SK-N-SH (cell line): ENCODE data around the gene DAPK3. TPM values are rescaled to one million over a fixed set of nuclear protein-coding genes. Genes with fewer than 3 reads are reported as not detected.

ENCODE experiments used
- CTCF ChIA-PET: fragments of 300-600, 350-600 bp; formaldehyde crosslinking; extraction: SDS; loops from one replicate; lab custom pipeline; 2021; lab: Yijun Ruan, JAX
- POLR2A ChIA-PET: fragments of 350-600 bp; sonication (Branson Sonifier 250); formaldehyde crosslinking; extraction: SDS; loops from one replicate; lab custom pipeline; 2020; ENCODE audit warnings: antibody characterized with exemption, inconsistent platforms; lab: Yijun Ruan, JAX
- DNase-seq: peaks from one replicate; pipeline ENCODE4 v3.0.0; 2012
- H2AFZ ChIP-seq: fragments of 200-600 bp; sonication (generic); 2 replicates; pipeline ENCODE4 v1.8.1; 2016; ENCODE audit warnings: antibody characterized with exemption, mild to moderate bottlenecking, low read depth
- H3F3A ChIP-seq: fragments of 200-600 bp; sonication (generic); replicated peaks from 2 replicates; pipeline ENCODE3; 2016; ENCODE audit warnings: antibody characterized with exemption, mild to moderate bottlenecking; ENCODE audit not compliant: insufficient read depth
- H3K27ac ChIP-seq, 2 experiments: fragments of 200-500 bp in 1 of 2; fragments of 200-600 bp in 1 of 2; sonication (Bioruptor generic) in 1 of 2; sonication (generic), shearing (Covaris generic) in 1 of 2; 2 replicates each; pipeline versions ENCODE4 v1.5.1 to v1.6.1; 2014 to 2016; ENCODE audit warnings: low read depth in 2 of 2, inconsistent platforms in 1 of 2, low read length in 1 of 2, mild to moderate bottlenecking in 1 of 2, mixed read lengths in 1 of 2
- H3K27me3 ChIP-seq: fragments of 200-600 bp; sonication (generic), shearing (Covaris generic); 2 replicates; pipeline ENCODE4 v1.6.1; 2016; ENCODE audit warnings: mixed run types; ENCODE audit not compliant: insufficient read depth
- H3K36me3 ChIP-seq, 2 experiments: fragments of 200-500 bp in 1 of 2; fragments of 200-600 bp in 1 of 2; sonication (Bioruptor generic) in 1 of 2; sonication (generic) in 1 of 2; replicated peaks in 1 of 2; 2 replicates each; pipeline versions ENCODE3 to v1.5.1; 2014 to 2016; ENCODE audit warnings: low read length in 1 of 2, mild to moderate bottlenecking in 1 of 2; ENCODE audit not compliant: insufficient read depth in 2 of 2, control insufficient read depth in 1 of 2
- H3K4me1 ChIP-seq, 2 experiments: fragments of 200-500 bp in 1 of 2; fragments of 200-600 bp in 1 of 2; sonication (Bioruptor generic) in 1 of 2; sonication (generic), shearing (Covaris generic) in 1 of 2; 2 replicates each; pipeline versions ENCODE4 v1.5.1 to v1.6.1; 2014 to 2016; ENCODE audit warnings: low read depth in 1 of 2, low read length in 1 of 2, mixed run types in 1 of 2; ENCODE audit not compliant: insufficient read depth in 2 of 2, control insufficient read depth in 1 of 2
- H3K4me2 ChIP-seq: fragments of 200-600 bp; sonication (generic), shearing (Covaris generic); 2 replicates; pipeline ENCODE4 v1.6.1; 2017; ENCODE audit warnings: mixed run types
- H3K4me3 ChIP-seq, 2 experiments: fragments of 200-500 bp in 1 of 2; fragments of 200-600 bp in 1 of 2; sonication (Bioruptor generic) in 1 of 2; sonication (generic), shearing (Covaris generic) in 1 of 2; 2 replicates each; pipeline versions ENCODE4 v1.5.1 to v1.8.1; 2014 to 2016; ENCODE audit warnings: low read depth in 2 of 2, inconsistent platforms in 1 of 2, low read length in 1 of 2, mild to moderate bottlenecking in 1 of 2, mixed read lengths in 1 of 2, moderate library complexity in 1 of 2
- H3K79me2 ChIP-seq: fragments of 200-600 bp; sonication (generic); 2 replicates; pipeline ENCODE4 v1.8.1; 2017; ENCODE audit warnings: mild to moderate bottlenecking; ENCODE audit not compliant: insufficient read depth
- H3K9ac ChIP-seq: fragments of 200-600 bp; sonication (generic); 2 replicates; pipeline ENCODE4 v1.6.1; 2017; ENCODE audit warnings: mixed run types
- H3K9me2 ChIP-seq: fragments of 200-600 bp; sonication (generic); 2 replicates; pipeline ENCODE4 v1.6.1; 2017; ENCODE audit warnings: mixed run types
- H3K9me3 ChIP-seq: fragments of 200-600 bp; sonication (generic); 2 replicates; pipeline ENCODE4 v1.6.1; 2017; ENCODE audit warnings: mixed run types, mild to moderate bottlenecking, moderate library complexity
- H4K20me1 ChIP-seq: fragments of 200-600 bp; sonication (generic); 2 replicates; pipeline ENCODE4 v1.6.1; 2017; ENCODE audit warnings: mild to moderate bottlenecking, mixed run types; ENCODE audit not compliant: insufficient read depth
- ELF1 ChIP-seq: IDR thresholded peaks from 2 replicates; pipeline ENCODE4 v1.4.0; 2012
- EP300 ChIP-seq, 2 experiments: IDR thresholded peaks; 2 replicates each; pipeline versions ENCODE4 v1.4.0 to v1.6.1; 2012; ENCODE audit warnings: borderline replicate concordance in 1 of 2, low read depth in 1 of 2, low read length in 1 of 2
- EZH2phosphoT487 ChIP-seq: fragments of 200-600 bp; sonication (generic); IDR thresholded peaks from 2 replicates; pipeline ENCODE4 v1.6.1; 2017; ENCODE audit warnings: low read depth, mixed run types, mild to moderate bottlenecking, antibody characterized with exemption, moderate library complexity, borderline replicate concordance
- FOSL2 ChIP-seq: IDR thresholded peaks from 2 replicates; pipeline ENCODE4 v1.4.0; 2012; ENCODE audit warnings: low read depth, mild to moderate bottlenecking, moderate library complexity, borderline replicate concordance
- FOXJ3 ChIP-seq: sonication (generic); formaldehyde crosslinking; IDR thresholded peaks from 2 replicates; pipeline ENCODE4 v1.5.1; 2020; ENCODE audit warnings: mild to moderate bottlenecking, missing genetic modification reagents
- FOXM1 ChIP-seq: IDR thresholded peaks from 2 replicates; pipeline ENCODE4 v1.4.0; 2012; ENCODE audit warnings: low read depth, mild to moderate bottlenecking
- GABPA ChIP-seq: IDR thresholded peaks from 2 replicates; pipeline ENCODE4 v1.4.0; 2012; ENCODE audit warnings: low read depth, mild to moderate bottlenecking
- GATA2 ChIP-seq: sonication (generic); formaldehyde crosslinking; IDR thresholded peaks from 2 replicates; pipeline ENCODE4 v1.5.0; 2020; ENCODE audit warnings: mild to moderate bottlenecking, missing genetic modification reagents
- IRF3 ChIP-seq: fragments of 150-350 bp; IDR thresholded peaks from 2 replicates; pipeline ENCODE4 v1.6.1; 2016; ENCODE audit warnings: mild to moderate bottlenecking, low read depth, low read length
- JUND ChIP-seq: IDR thresholded peaks from 2 replicates; pipeline ENCODE4 v1.4.0; 2012
- MEF2A ChIP-seq: IDR thresholded peaks from 2 replicates; pipeline ENCODE4 v1.4.0; 2012; ENCODE audit warnings: low read depth, borderline replicate concordance
- RFX5 ChIP-seq: IDR thresholded peaks from 2 replicates; pipeline ENCODE4 v1.6.1; 2012; ENCODE audit warnings: mild to moderate bottlenecking, improper control_type of control experiment, low read length
- SIN3A ChIP-seq: IDR thresholded peaks from 2 replicates; pipeline ENCODE4 v1.6.1; 2012; ENCODE audit warnings: low read depth, mild to moderate bottlenecking, low read length, moderate library complexity, borderline replicate concordance
- SMC3 ChIP-seq: IDR thresholded peaks from 2 replicates; pipeline ENCODE4 v1.6.1; 2012; ENCODE audit warnings: low read depth, low read length, improper control_type of control experiment
- TAF1 ChIP-seq: IDR thresholded peaks from 2 replicates; pipeline ENCODE4 v1.6.1; 2012; ENCODE audit warnings: low read depth, mild to moderate bottlenecking, low read length, moderate library complexity, borderline replicate concordance
- USF1 ChIP-seq: IDR thresholded peaks from 2 replicates; pipeline ENCODE4 v1.4.0; 2012; ENCODE audit warnings: low read depth, borderline replicate concordance
- USF2 ChIP-seq: fragments of 150-350 bp; IDR thresholded peaks from 2 replicates; pipeline ENCODE4 v1.6.1; 2017; ENCODE audit warnings: antibody characterized with exemption, low read length, low read depth, borderline replicate concordance
- WGBS: methylation state at CpG from one replicate; pipeline ENCODE4 v1.1.6; 2017; ENCODE audit warnings: low lambda C conversion rate; 5-methylcytosine and 5-hydroxymethylcytosine counted together
- polyA plus RNA-seq, 3 experiments: library from polyadenylated mRNA; depleted of rRNA; stranded (reverse); fragments of >200 nt; gene quantifications; 2 replicates each; pipeline ENCODE4 v1.2.3, GENCODE V29; 2012

The DAPK3 gene
- polyA plus RNA-seq, 1 of the 3 experiments (the other 2 are of a cell fraction): 142 TPM

GRCh38 chr19:4012975-4013634 lies 42.2 kb upstream of the DAPK3 start:
- H3K4me3 ChIP-seq: no peak overlapping the region
- no peak overlapping the region for H3K27ac ChIP-seq
- no peaks in the 10 kb centered on the region for H3F3A ChIP-seq
- peaks cover 90% of the 10 kb centered on the region for H4K20me1 ChIP-seq
- H3K9me2 ChIP-seq: no peaks in the 10 kb centered on the region
- DNase-seq: peak; percentile 6
- H3K4me2 ChIP-seq: no peak overlapping the region
- TF ChIP-seq USF1: no peak
- no peak for TF ChIP-seq FOSL2
- no peak for TF ChIP-seq GATA2 (CRISPR knock-in tag)
- no peak for TF ChIP-seq TAF1
- no peak for TF ChIP-seq EP300 (IDR thresholded peaks at IDR 0.05; ENCODE audit: borderline replicate concordance in 1 of 2, low read depth in 1 of 2, low read length in 1 of 2)
- no peak for TF ChIP-seq FOXM1
- no peak for TF ChIP-seq EZH2phosphoT487
- no peak for TF ChIP-seq GABPA
- TF ChIP-seq SMC3: no peak
- no peak for TF ChIP-seq SIN3A
- no peak for TF ChIP-seq RFX5
- TF ChIP-seq IRF3: no peak
- no peak for TF ChIP-seq MEF2A
- TF ChIP-seq ELF1: no peak
- TF ChIP-seq FOXJ3 (CRISPR knock-in tag): no peak
- TF ChIP-seq JUND: no peak
- TF ChIP-seq USF2: no peak
- peaks cover 81% of the 10 kb centered on the region for H3K79me2 ChIP-seq
- H3K4me1 ChIP-seq: peaks cover 12 to 49% of the 10 kb centered on the region in 2 experiments; a peak in 2 of 4 replicates
- H3K36me3 ChIP-seq: peaks cover 0 to 37% of the 10 kb centered on the region in 2 experiments
- WGBS: 95% methylated on average over 18 of the region's 33 CpGs
- CTCF ChIA-PET: interaction anchor here (0.8 kb wide), 1 partner anchor 25 kb away, joined by 3 read pairs; no protein-coding TSS in a partner anchor
- POLR2A ChIA-PET: no interaction called here
- no peak overlapping the region for H3K9ac ChIP-seq
- no peaks in the 10 kb centered on the region for H3K9me3 ChIP-seq
- no peak overlapping the region for H2AFZ ChIP-seq
- no peaks in the 10 kb centered on the region for H3K27me3 ChIP-seq
